PFSK-1 (cell line): Measurements from ENCODE around the gene CCSER1.

ENCODE experiments used
- FOXP2 ChIP-seq: optimal IDR thresholded peaks from 2 replicates; pipeline ENCODE3; 2011; ENCODE audit warnings: borderline replicate concordance, control low read depth, inconsistent platforms; ENCODE audit not compliant: insufficient read depth; ENCODE audit errors: extremely low read length, extremely low read depth
- POLR2AphosphoS5 ChIP-seq: IDR thresholded peaks from 2 replicates; pipeline ENCODE4 v1.6.1; 2012; ENCODE audit warnings: low read depth, mild to moderate bottlenecking, control low read depth, low read length, moderate library complexity
- SIN3A ChIP-seq: IDR thresholded peaks from 2 replicates; pipeline ENCODE4 v1.6.1; 2012; ENCODE audit warnings: mild to moderate bottlenecking, low read length, moderate library complexity, borderline replicate concordance; ENCODE audit not compliant: insufficient read depth
- TAF1 ChIP-seq: IDR thresholded peaks from 2 replicates; pipeline ENCODE4 v1.6.1; 2012; ENCODE audit warnings: low read length, control low read depth, borderline replicate concordance; ENCODE audit not compliant: insufficient read depth
- TF ChIP-seq, protein P1 (sequence below), 2 experiments: IDR thresholded peaks; 2 replicates each; pipeline versions ENCODE4 v1.6.1 to v1.8.0; 2011 to 2012; ENCODE audit warnings: low read depth in 2 of 2, low read length in 2 of 2, control low read depth in 1 of 2, inconsistent platforms in 1 of 2, mild to moderate bottlenecking in 1 of 2, moderate library complexity in 1 of 2; ENCODE audit not compliant: insufficient read depth in 1 of 2

Gene CCSER1

DNA sequence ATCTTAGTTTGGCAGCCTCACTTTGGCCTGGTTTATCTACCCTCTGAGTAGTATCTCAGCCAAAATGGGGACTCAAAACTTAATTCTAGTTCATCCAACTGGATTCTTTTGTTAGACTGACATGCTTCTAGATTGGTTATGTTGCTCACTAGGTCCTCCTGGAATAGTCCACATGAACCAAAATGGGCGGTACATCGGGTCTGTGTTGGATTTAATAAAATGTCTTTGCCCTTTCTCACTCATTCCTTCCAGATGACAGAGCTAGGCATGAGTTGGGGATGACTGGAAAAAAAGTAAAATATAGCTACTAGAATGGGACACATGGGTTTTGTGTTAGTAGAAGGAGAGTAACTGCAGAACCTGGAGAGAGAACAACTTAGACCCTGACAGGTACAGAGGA is 247.9 kb downstream of the CCSER1 start:
- TF ChIP-seq TAF1 (no peak), FOXP2 (no peak), POLR2AphosphoS5 (no peak), SIN3A (no peak)
- TF ChIP-seq, protein P1, sequence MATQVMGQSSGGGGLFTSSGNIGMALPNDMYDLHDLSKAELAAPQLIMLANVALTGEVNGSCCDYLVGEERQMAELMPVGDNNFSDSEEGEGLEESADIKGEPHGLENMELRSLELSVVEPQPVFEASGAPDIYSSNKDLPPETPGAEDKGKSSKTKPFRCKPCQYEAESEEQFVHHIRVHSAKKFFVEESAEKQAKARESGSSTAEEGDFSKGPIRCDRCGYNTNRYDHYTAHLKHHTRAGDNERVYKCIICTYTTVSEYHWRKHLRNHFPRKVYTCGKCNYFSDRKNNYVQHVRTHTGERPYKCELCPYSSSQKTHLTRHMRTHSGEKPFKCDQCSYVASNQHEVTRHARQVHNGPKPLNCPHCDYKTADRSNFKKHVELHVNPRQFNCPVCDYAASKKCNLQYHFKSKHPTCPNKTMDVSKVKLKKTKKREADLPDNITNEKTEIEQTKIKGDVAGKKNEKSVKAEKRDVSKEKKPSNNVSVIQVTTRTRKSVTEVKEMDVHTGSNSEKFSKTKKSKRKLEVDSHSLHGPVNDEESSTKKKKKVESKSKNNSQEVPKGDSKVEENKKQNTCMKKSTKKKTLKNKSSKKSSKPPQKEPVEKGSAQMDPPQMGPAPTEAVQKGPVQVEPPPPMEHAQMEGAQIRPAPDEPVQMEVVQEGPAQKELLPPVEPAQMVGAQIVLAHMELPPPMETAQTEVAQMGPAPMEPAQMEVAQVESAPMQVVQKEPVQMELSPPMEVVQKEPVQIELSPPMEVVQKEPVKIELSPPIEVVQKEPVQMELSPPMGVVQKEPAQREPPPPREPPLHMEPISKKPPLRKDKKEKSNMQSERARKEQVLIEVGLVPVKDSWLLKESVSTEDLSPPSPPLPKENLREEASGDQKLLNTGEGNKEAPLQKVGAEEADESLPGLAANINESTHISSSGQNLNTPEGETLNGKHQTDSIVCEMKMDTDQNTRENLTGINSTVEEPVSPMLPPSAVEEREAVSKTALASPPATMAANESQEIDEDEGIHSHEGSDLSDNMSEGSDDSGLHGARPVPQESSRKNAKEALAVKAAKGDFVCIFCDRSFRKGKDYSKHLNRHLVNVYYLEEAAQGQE (IDR thresholded peaks at IDR 0.05; ENCODE audit: insufficient read depth in 1 of 2, low read depth in 2 of 2, low read length in 2 of 2), result no peak

DNA sequence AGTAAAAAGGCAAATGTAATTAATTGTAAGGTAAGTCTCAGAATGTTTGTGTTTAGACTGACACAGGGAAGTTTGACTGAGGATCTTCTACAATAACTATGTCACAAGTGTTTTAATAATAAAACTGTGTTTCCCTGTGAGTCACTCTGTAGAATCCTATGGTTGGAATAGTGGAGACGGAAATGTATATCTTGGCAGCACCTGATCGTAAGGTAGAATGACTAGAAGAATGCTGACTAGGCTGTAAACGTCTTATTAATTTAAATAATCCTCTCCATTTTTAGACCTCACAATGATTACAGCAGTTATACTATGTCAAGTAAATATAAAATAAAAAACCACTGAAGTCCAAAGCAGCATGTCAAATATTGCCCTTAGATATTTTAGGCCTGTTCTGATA is 266.0 kb downstream of the CCSER1 start:
- TF ChIP-seq FOXP2 (no peak), TAF1 (no peak), SIN3A (no peak), POLR2AphosphoS5 (no peak)
- TF ChIP-seq, protein P1 (IDR thresholded peaks at IDR 0.05; ENCODE audit: insufficient read depth in 1 of 2, low read depth in 2 of 2, low read length in 2 of 2), result no peak

DNA sequence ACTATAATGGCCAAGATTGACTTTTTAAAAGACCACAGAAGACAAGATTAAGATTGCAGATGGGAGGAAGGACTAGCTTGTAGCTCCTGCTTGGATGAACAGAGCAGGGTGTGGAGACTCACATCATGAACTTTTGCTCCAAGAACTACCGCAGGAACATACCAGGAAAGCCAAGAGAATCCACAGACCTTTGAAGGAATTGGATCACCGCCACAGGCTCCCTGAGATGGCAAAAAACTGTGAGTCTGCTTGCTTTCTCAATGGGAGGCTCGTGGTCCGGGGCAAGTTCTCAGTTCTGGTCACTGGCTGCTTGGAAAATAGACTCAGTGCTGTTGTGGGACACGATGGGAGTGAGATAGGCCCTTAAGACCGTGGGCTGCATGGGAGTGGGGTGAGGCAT is 276.6 kb downstream of the CCSER1 start:
- TF ChIP-seq FOXP2, result no peak

DNA sequence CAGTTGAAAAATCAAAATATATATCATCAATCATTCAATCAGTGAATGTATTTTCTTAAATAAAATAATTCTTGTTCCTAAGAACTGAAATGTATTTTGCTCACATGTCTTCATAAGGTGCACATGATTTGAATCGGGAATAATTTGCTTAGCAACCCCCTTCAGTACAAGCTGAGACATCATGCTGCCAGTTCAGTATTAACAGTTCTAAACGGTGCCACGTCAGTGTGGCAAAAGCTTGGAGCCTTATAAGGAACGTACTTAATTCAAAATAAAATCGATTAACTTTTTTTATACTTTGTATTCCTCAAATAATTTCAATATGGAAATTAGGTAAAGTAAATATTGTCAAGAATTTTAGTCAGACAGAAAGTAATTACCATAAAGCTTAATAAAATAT is 287.9 kb downstream of the CCSER1 start:
- TF ChIP-seq, protein P1 (IDR thresholded peaks at IDR 0.05; ENCODE audit: insufficient read depth in 1 of 2, low read depth in 2 of 2, low read length in 2 of 2), result no peak
- no peak for TF ChIP-seq SIN3A
- no peak for TF ChIP-seq TAF1
- TF ChIP-seq FOXP2, result no peak
- no peak for TF ChIP-seq POLR2AphosphoS5

DNA sequence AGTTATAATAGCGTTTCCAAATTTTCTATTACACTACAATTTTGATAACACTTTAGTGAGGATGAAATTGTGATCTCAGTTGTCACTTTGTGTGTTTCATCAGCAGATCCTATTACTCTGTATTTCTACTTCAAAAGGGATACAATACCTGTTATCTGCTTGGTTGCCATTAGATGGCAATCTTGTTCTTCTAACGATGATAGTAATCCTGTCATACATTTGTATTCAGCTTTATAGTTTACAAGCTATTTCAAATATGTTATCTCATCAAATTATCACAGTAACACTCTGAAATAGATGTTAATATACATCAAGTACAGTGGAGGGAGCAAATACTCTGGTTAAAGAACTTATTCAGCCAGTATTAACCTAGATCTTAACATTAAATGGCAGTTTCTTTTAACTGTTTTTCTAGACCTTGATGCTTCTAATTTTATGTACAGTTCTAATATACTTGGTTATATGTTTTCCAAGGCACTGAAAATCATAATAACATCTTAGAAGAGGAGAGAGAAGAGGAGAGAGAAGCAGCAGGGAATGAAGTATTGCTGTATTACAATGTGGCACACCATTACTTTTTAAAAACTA is 292.0 kb downstream of the CCSER1 start:
- TF ChIP-seq FOXP2, result no peak
- TF ChIP-seq, protein P1 (IDR thresholded peaks at IDR 0.05; ENCODE audit: insufficient read depth in 1 of 2, low read depth in 2 of 2, low read length in 2 of 2), result no peak
- TF ChIP-seq POLR2AphosphoS5, result no peak
- no peak for TF ChIP-seq TAF1
- no peak for TF ChIP-seq SIN3A
